Measurements from ENCODE around the gene TSPAN9.

Gene TSPAN9

GRCh38 chr12:3281588-3282383 is 204.6 kb downstream of the TSPAN9 start:
- no peak for DNase-seq (ENCODE audit: low spot score in 2 of 2)
- no peaks in the 10 kb centered on the region for H3K36me3 ChIP-seq (replicated peaks)
- no peaks in the 10 kb centered on the region for H3K4me1 ChIP-seq
- no peaks in the 10 kb centered on the region for H3K27me3 ChIP-seq (ENCODE audit: low read depth)
- no peak overlapping the region for H3K4me3 ChIP-seq
- in situ Hi-C loops (cut with MboI; ENCODE audit: low sequenced_read_pairs) = no loop called here
- H3K9me3 ChIP-seq = no peaks in the 10 kb centered on the region

- no peaks in the 10 kb centered on the region for H3K36me3 ChIP-seq (replicated peaks)
- H3K4me1 ChIP-seq = no peaks in the 10 kb centered on the region
- no peaks in the 10 kb centered on the region for H3K27me3 ChIP-seq (ENCODE audit: low read depth)
- no peak for DNase-seq (ENCODE audit: low spot score in 2 of 2)
- no peak overlapping the region for H3K4me3 ChIP-seq
- in situ Hi-C loops (cut with MboI; ENCODE audit: low sequenced_read_pairs) = no loop called here
- H3K9me3 ChIP-seq = no peaks in the 10 kb centered on the region
These were observed 205.1 kb downstream of the TSPAN9 start for GRCh38 chr12:3282384-3282670.

GRCh38 chr12:3283137-3283680 is 206.0 kb downstream of the TSPAN9 start:
- no peaks in the 10 kb centered on the region for H3K27me3 ChIP-seq (ENCODE audit: low read depth)
- DNase-seq (ENCODE audit: low spot score in 2 of 2) = no peak
- H3K9me3 ChIP-seq = no peaks in the 10 kb centered on the region
- no peaks in the 10 kb centered on the region for H3K36me3 ChIP-seq (replicated peaks)
- no peak overlapping the region for H3K4me3 ChIP-seq
- no peaks in the 10 kb centered on the region for H3K4me1 ChIP-seq
- in situ Hi-C loops (cut with MboI; ENCODE audit: low sequenced_read_pairs) = no loop called here

- in situ Hi-C loops (cut with MboI; ENCODE audit: low sequenced_read_pairs) = no loop called here
- no peaks in the 10 kb centered on the region for H3K4me1 ChIP-seq
- DNase-seq (ENCODE audit: low spot score in 2 of 2) = no peak
These were observed 207.2 kb downstream of the TSPAN9 start for GRCh38 chr12:3284405-3284804.

GRCh38 chr12:3285570-3285969 is 208.4 kb downstream of the TSPAN9 start:
- Histone ChIP-seq H3K36me3 (replicated peaks) (no peaks in the 10 kb centered on the region), H3K9me3 (no peaks in the 10 kb centered on the region), H3K27me3 (ENCODE audit: low read depth) (no peaks in the 10 kb centered on the region), H3K4me3 (no peak overlapping the region), H3K4me1 (no peaks in the 10 kb centered on the region)
- in situ Hi-C loops (cut with MboI; ENCODE audit: low sequenced_read_pairs) = no loop called here
- no peak for DNase-seq (ENCODE audit: low spot score in 2 of 2)

More at GRCh38 chr12:3284405-3284804, 207.2 kb downstream of the TSPAN9 start:
- H3K4me3 ChIP-seq = no peak overlapping the region
- H3K9me3 ChIP-seq = no peaks in the 10 kb centered on the region
- no peaks in the 10 kb centered on the region for H3K36me3 ChIP-seq (replicated peaks)
- no peaks in the 10 kb centered on the region for H3K27me3 ChIP-seq (ENCODE audit: low read depth)

GRCh38 chr12:3288690-3289089 is 211.5 kb downstream of the TSPAN9 start:
- Histone ChIP-seq H3K36me3 (replicated peaks) (no peaks in the 10 kb centered on the region), H3K27me3 (ENCODE audit: low read depth) (no peaks in the 10 kb centered on the region), H3K4me1 (no peaks in the 10 kb centered on the region), H3K9me3 (no peaks in the 10 kb centered on the region), H3K4me3 (no peak overlapping the region)
- in situ Hi-C loops (cut with MboI; ENCODE audit: low sequenced_read_pairs) = no loop called here
- no peak for DNase-seq (ENCODE audit: low spot score in 2 of 2)

GRCh38 chr12:3289702-3290101 is 212.5 kb downstream of the TSPAN9 start:
- no peaks in the 10 kb centered on the region for H3K27me3 ChIP-seq (ENCODE audit: low read depth)
- H3K9me3 ChIP-seq = no peaks in the 10 kb centered on the region
- no peak overlapping the region for H3K4me3 ChIP-seq
- in situ Hi-C loops (cut with MboI; ENCODE audit: low sequenced_read_pairs) = loop anchor here (10.0 kb wide), 1 partner anchor 485 kb away; no protein-coding TSS in a partner anchor
- no peak for DNase-seq (ENCODE audit: low spot score in 2 of 2)
- no peaks in the 10 kb centered on the region for H3K4me1 ChIP-seq
- H3K36me3 ChIP-seq (replicated peaks) = no peaks in the 10 kb centered on the region

GRCh38 chr12:3291939-3292338 is 214.8 kb downstream of the TSPAN9 start:
- no peak overlapping the region for H3K4me3 ChIP-seq
- no peaks in the 10 kb centered on the region for H3K27me3 ChIP-seq (ENCODE audit: low read depth)
- in situ Hi-C loops (cut with MboI; ENCODE audit: low sequenced_read_pairs) = loop anchor here (10.0 kb wide), 1 partner anchor 483 kb away; no protein-coding TSS in a partner anchor
- no peaks in the 10 kb centered on the region for H3K36me3 ChIP-seq (replicated peaks)
- H3K9me3 ChIP-seq = no peaks in the 10 kb centered on the region
- no peak for DNase-seq (ENCODE audit: low spot score in 2 of 2)
- H3K4me1 ChIP-seq = no peaks in the 10 kb centered on the region

GRCh38 chr12:3292677-3293412 is 215.7 kb downstream of the TSPAN9 start:
- in situ Hi-C loops (cut with MboI; ENCODE audit: low sequenced_read_pairs) = loop anchor here (10.0 kb wide), 1 partner anchor 482 kb away; no protein-coding TSS in a partner anchor
- DNase-seq (ENCODE audit: low spot score in 2 of 2) = no peak
- Histone ChIP-seq H3K36me3 (replicated peaks) (no peaks in the 10 kb centered on the region), H3K4me1 (no peaks in the 10 kb centered on the region), H3K27me3 (ENCODE audit: low read depth) (no peaks in the 10 kb centered on the region), H3K9me3 (no peaks in the 10 kb centered on the region), H3K4me3 (no peak overlapping the region)

- no peak overlapping the region for H3K4me3 ChIP-seq
- no peaks in the 10 kb centered on the region for H3K4me1 ChIP-seq
- no peaks in the 10 kb centered on the region for H3K36me3 ChIP-seq (replicated peaks)
- H3K9me3 ChIP-seq = no peaks in the 10 kb centered on the region
- no peak for DNase-seq (ENCODE audit: low spot score in 2 of 2)
- H3K27me3 ChIP-seq (ENCODE audit: low read depth) = peaks cover 6% of the 10 kb centered on the region
- in situ Hi-C loops (cut with MboI; ENCODE audit: low sequenced_read_pairs) = loop anchor here (10.0 kb wide), 1 partner anchor 481 kb away; no protein-coding TSS in a partner anchor
These were observed 216.4 kb downstream of the TSPAN9 start for GRCh38 chr12:3293446-3294161.

- no peaks in the 10 kb centered on the region for H3K4me1 ChIP-seq
- peaks cover 14% of the 10 kb centered on the region for H3K27me3 ChIP-seq (ENCODE audit: low read depth)
- DNase-seq (ENCODE audit: low spot score in 2 of 2) = no peak
- H3K4me3 ChIP-seq = no peak overlapping the region
- no peaks in the 10 kb centered on the region for H3K36me3 ChIP-seq (replicated peaks)
- H3K9me3 ChIP-seq = no peaks in the 10 kb centered on the region
- in situ Hi-C loops (cut with MboI; ENCODE audit: low sequenced_read_pairs) = loop anchor here (10.0 kb wide), 1 partner anchor 480 kb away; no protein-coding TSS in a partner anchor
These were observed 217.3 kb downstream of the TSPAN9 start for GRCh38 chr12:3294481-3294911.

GRCh38 chr12:3295225-3295624 is 218.0 kb downstream of the TSPAN9 start:
- Histone ChIP-seq H3K4me3 (no peak overlapping the region), H3K4me1 (peaks cover 4% of the 10 kb centered on the region), H3K9me3 (no peaks in the 10 kb centered on the region), H3K36me3 (replicated peaks) (no peaks in the 10 kb centered on the region), H3K27me3 (ENCODE audit: low read depth) (peaks cover 16% of the 10 kb centered on the region)
- no peak for DNase-seq (ENCODE audit: low spot score in 2 of 2)
- in situ Hi-C loops (cut with MboI; ENCODE audit: low sequenced_read_pairs) = loop anchor here (10.0 kb wide), 1 partner anchor 480 kb away; no protein-coding TSS in a partner anchor

- no peak for DNase-seq (ENCODE audit: low spot score in 2 of 2)
- peaks cover 16% of the 10 kb centered on the region for H3K27me3 ChIP-seq (ENCODE audit: low read depth)
- H3K9me3 ChIP-seq = no peaks in the 10 kb centered on the region
- H3K36me3 ChIP-seq (replicated peaks) = no peaks in the 10 kb centered on the region
- in situ Hi-C loops (cut with MboI; ENCODE audit: low sequenced_read_pairs) = loop anchor here (10.0 kb wide), 1 partner anchor 479 kb away; no protein-coding TSS in a partner anchor
- no peak overlapping the region for H3K4me3 ChIP-seq
- H3K4me1 ChIP-seq = peaks cover 5% of the 10 kb centered on the region
These were observed 218.6 kb downstream of the TSPAN9 start for GRCh38 chr12:3295646-3296408.

All from HAP-1 (cell line).